DOHH2 (cell line): Measurements from ENCODE around the gene MRC2.

ENCODE experiments used
- EZH2phosphoT487 ChIP-seq: fragments of 200-600 bp; sonication (generic); IDR thresholded peaks from 2 replicates; pipeline ENCODE4 v1.6.1; 2017; ENCODE audit warnings: borderline replicate concordance, mild to moderate bottlenecking, antibody characterized with exemption, low read length, moderate library complexity, mixed read lengths
- TF ChIP-seq, protein P1 (sequence below): fragments of 200-600 bp; sonication (generic); IDR thresholded peaks from one replicate; pipeline ENCODE4 v1.5.1; 2014; ENCODE audit warnings: antibody characterized with exemption, mild to moderate bottlenecking, low read depth, low read length; ENCODE audit not compliant: poor library complexity, severe bottlenecking

DNA sequence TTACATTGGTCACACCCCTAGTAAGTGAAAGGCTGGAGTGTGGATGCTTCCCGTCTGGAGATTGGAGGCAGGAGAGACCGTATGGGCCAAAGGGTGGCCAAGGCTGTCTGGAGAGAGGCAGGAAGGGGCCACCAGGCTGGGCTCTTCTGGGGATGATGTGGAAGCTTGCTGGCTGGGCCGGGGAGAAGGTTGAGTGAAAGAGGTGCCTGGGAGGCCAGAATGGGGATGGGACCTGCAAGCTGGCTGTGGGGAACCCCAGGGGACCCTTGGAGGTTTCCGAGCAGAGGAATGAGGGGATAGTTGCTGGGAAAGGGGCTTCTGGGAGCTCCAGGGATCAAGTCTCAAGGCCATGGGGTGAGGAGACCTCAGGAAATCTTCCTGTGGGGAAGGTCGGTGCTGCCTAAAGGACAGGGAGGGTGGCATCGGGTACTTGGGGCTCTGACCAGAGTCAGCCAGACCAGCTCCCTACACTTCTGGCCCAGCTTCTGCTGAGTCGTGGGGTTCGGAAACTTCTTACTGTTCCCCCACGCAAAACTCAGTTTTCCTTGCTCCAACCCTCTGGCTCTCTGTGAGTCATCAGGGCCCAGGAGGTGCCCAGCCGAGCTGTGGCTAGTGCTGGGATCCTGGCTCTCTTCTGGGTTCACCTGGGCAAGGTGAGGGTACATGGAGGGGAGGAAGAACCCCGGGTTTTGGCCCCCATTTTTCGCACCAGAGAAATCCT is 3.1 kb downstream of the MRC2 start:
- no peak for TF ChIP-seq EZH2phosphoT487
- TF ChIP-seq, protein P1, sequence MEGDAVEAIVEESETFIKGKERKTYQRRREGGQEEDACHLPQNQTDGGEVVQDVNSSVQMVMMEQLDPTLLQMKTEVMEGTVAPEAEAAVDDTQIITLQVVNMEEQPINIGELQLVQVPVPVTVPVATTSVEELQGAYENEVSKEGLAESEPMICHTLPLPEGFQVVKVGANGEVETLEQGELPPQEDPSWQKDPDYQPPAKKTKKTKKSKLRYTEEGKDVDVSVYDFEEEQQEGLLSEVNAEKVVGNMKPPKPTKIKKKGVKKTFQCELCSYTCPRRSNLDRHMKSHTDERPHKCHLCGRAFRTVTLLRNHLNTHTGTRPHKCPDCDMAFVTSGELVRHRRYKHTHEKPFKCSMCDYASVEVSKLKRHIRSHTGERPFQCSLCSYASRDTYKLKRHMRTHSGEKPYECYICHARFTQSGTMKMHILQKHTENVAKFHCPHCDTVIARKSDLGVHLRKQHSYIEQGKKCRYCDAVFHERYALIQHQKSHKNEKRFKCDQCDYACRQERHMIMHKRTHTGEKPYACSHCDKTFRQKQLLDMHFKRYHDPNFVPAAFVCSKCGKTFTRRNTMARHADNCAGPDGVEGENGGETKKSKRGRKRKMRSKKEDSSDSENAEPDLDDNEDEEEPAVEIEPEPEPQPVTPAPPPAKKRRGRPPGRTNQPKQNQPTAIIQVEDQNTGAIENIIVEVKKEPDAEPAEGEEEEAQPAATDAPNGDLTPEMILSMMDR: no peak
